ENCODE data around the gene HOXA11. TPM values are rescaled to one million over a fixed set of nuclear protein-coding genes. Genes with fewer than 3 reads are reported as not detected.

Gene HOXA11
- total RNA-seq, 2 experiments from 2014 or later, result 0.10 TPM; not detected in 1

- H3K27me3 Mint-ChIP-seq, result peaks cover 95% of the 10 kb centered on the region
- H3K27ac Mint-ChIP-seq, result no peak overlapping the region
- H3K4me1 Mint-ChIP-seq, result peaks cover 33% of the 10 kb centered on the region
- no peaks in the 10 kb centered on the region for H3K36me3 Mint-ChIP-seq
- H3K4me3 Mint-ChIP-seq, result no peak overlapping the region
- no peak for DNase-seq
- no peaks in the 10 kb centered on the region for H3K9me3 Mint-ChIP-seq
Measured at GRCh38 chr7:27191161-27191731, 6.2 kb upstream of the HOXA11 start.

DNA sequence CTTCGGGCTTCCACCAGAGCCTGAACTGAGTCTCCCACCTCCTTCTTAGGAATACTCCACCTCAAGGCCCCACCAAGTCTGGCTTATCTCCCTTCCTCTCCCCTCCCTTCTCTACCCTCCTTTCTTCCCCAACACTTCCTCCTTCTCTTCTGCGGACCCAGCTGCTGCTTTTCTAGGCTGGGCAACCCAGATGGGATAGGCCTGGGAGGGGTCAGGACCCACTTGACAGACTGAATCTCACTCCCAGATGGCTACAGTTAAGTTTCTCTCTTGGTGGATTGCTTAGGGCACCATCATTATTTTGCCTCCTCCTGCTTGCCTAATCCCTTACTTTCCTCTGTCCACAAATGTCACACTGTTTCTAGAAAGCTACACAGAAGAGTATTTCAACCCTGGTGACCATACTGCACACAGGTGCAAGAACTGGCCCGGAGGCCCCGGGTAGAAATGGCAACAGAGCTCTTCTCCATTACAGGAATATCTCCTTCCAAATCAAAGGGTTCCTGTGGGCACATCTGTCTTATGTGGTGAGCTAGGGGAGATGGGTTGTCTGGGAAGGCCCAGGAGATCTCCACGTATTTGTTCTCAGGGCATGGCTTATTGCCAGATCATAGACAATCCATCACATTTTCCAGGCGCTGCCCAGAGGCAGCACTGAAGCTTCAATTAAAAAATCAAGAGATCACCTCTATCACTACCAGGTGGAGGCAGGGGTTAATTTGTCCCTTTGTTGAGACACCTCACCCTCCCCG, 5.1 kb upstream of the HOXA11 start:
- H3K9me3 Mint-ChIP-seq, result no peaks in the 10 kb centered on the region
- H3K4me1 Mint-ChIP-seq, result peaks cover 38% of the 10 kb centered on the region
- no peaks in the 10 kb centered on the region for H3K36me3 Mint-ChIP-seq
- H3K27me3 Mint-ChIP-seq, result peaks cover 98% of the 10 kb centered on the region
- no peak for DNase-seq
- H3K4me3 Mint-ChIP-seq, result no peak overlapping the region
- no peak overlapping the region for H3K27ac Mint-ChIP-seq

DNA sequence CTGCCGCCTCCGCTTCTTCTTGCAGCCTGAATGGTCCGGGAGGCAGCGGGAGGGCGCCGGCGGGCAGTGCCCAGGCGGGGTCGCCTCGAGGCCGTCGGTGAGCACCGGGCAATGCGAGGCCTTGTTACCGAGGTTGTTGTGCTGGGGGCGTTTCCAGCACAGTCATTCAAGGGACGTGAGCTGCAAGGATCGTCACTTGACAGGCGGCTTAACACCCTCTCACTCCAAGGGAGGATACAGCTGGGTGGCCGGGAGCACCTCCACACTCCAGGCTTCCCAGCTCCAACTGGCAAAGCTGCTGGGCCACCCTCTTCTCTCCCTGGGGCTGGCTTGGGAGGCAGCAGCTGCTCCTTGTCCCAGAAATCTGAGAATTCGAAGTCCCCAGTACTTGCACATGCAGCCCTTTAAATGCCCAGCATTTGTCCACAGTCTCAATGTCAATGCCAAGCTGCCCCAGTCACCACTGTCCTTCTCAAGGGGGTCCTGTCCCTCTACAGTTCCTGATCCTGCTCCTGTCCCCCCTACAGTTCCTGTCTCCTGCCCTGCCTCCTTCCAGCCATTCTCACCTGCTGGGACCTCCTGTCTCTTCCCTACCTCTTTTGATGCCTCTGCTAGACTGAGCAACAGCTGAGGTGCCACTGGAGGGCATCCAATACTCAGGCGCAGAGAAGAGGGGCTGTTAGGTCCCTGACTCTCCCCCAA, 4.4 kb upstream of the HOXA11 start:
- Mint-ChIP-seq H3K27me3 (peaks cover 98% of the 10 kb centered on the region), H3K4me1 (peaks cover 43% of the 10 kb centered on the region), H3K27ac (no peak overlapping the region), H3K36me3 (no peaks in the 10 kb centered on the region), H3K9me3 (no peaks in the 10 kb centered on the region), H3K4me3 (peak overlapping the region; percentile 18)
- no peak for DNase-seq

DNA sequence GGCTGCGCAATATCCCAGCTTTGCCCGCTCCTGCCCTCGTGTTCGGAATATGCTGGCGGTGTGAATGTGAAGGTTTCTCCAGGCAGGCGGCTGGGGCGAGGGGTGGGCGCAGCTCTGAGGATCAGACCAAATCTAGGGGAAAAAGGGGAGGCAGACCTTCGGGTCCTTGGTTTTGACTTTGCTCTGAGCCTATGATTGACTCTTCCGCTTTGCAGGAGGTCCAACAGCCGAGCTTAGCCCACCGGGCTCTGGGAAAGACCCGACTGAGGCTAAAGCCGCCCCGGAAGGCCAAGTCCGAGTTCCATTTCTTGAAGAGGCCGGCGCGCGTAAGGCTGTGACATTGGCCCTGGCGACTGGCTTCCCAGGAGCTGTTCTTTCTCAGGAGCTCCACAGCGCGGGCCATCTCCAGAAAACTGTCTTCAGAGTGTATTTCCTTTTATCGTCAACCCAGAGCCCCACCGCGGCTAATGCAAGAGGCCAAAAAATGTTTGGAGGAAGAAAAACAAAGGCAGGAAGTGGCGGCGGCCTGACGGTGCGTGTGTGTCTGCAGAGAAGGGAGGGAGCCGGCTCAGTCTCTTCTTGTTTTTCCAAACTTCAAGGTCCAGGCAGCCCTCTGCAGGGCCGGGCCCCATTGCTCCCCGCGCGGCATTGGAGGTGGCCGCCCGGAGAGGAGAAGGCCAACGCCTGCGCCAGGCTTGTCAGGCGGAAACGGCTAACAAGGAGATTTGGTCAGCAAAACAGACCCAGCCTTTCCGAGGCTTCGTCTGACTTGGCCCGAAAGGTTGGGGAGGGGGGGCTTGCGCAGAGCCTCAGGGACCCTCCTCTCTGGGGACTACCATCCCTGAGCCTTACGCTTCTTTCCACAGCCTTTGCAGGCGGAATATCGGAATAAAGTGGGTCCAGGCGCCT, 3.6 kb upstream of the HOXA11 start:
- no peak for DNase-seq
- H3K27ac Mint-ChIP-seq, result no peak overlapping the region

GRCh38 chr7:27187475-27188385, 2.7 kb upstream of the HOXA11 start:
- no peak for DNase-seq
- peak overlapping the region; percentile 61 for H3K4me3 Mint-ChIP-seq
- H3K27ac Mint-ChIP-seq, result no peak overlapping the region
- H3K27me3 Mint-ChIP-seq, result peaks cover 98% of the 10 kb centered on the region
- peaks cover 38% of the 10 kb centered on the region for H3K4me1 Mint-ChIP-seq
- no peaks in the 10 kb centered on the region for H3K36me3 Mint-ChIP-seq
- no peaks in the 10 kb centered on the region for H3K9me3 Mint-ChIP-seq

More for the DNA sequence above, 3.6 kb upstream of the HOXA11 start:
- no peaks in the 10 kb centered on the region for H3K9me3 Mint-ChIP-seq
- H3K4me3 Mint-ChIP-seq, result peak overlapping the region; percentile 61
- H3K36me3 Mint-ChIP-seq, result no peaks in the 10 kb centered on the region
- peaks cover 41% of the 10 kb centered on the region for H3K4me1 Mint-ChIP-seq
- H3K27me3 Mint-ChIP-seq, result peaks cover 98% of the 10 kb centered on the region

DNA sequence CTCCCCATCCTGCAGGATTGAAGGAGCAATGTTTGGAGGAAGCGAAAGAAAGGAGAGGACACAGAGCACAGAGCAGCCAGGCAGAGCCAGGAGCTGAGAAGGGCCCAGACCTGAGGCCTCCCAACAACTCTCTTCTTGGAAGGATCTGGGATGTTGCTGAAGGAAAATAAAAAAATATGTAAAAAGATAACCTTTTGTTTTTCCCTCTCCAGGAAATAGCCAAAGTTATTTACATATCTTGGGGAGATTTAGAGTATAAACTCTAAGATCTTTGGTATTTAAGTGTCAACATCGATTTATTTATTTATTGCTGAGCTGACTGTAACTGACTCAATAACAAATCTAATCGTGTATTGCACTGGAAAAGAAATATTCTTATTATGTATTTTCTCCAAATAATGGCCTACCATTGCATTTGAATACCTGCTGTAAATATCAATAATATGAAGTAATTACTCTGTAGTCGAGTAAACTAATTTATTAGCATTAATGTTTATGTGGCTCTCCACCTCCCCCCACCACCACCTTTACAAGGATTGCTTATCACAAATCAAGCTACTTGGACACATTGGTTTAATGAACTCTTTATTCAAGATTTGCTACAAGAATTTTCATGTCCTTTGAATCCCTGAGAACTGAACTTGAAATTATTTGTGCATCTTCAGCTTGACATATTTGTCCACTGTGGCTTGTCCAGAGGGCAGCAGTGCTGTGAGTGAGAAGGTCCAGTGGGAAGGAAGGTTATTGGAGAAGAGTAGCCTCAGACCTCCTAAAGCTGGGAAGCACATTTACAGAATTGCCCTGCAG, 1.8 kb upstream of the HOXA11 start:
- no peaks in the 10 kb centered on the region for H3K36me3 Mint-ChIP-seq
- no peak for DNase-seq
- no peak overlapping the region for H3K4me3 Mint-ChIP-seq
- H3K4me1 Mint-ChIP-seq, result peaks cover 34% of the 10 kb centered on the region
- no peaks in the 10 kb centered on the region for H3K9me3 Mint-ChIP-seq
- no peak overlapping the region for H3K27ac Mint-ChIP-seq
- H3K27me3 Mint-ChIP-seq, result peaks cover 96% of the 10 kb centered on the region

- Mint-ChIP-seq H3K4me1 (peaks cover 31% of the 10 kb centered on the region), H3K9me3 (no peaks in the 10 kb centered on the region), H3K27ac (no peak overlapping the region), H3K4me3 (peak overlapping the region; percentile 70), H3K36me3 (no peaks in the 10 kb centered on the region), H3K27me3 (peaks cover 96% of the 10 kb centered on the region)
- DNase-seq, result no peak
Measured at GRCh38 chr7:27185854-27186667, 1.0 kb upstream of the HOXA11 start.

GRCh38 chr7:27184337-27185012, 557 bp downstream of the HOXA11 start:
- no peaks in the 10 kb centered on the region for H3K9me3 Mint-ChIP-seq
- H3K27me3 Mint-ChIP-seq, result peaks cover 91% of the 10 kb centered on the region
- peak overlapping the region; percentile 70 for H3K4me3 Mint-ChIP-seq
- H3K36me3 Mint-ChIP-seq, result peaks cover 2% of the 10 kb centered on the region
- peak overlapping the region; percentile 34 for H3K27ac Mint-ChIP-seq
- H3K4me1 Mint-ChIP-seq, result peaks cover 34% of the 10 kb centered on the region
- DNase-seq, result no peak

GRCh38 chr7:27183682-27184336, 1.2 kb downstream of the HOXA11 start:
- H3K27me3 Mint-ChIP-seq, result peaks cover 91% of the 10 kb centered on the region
- DNase-seq, result no peak
- H3K9me3 Mint-ChIP-seq, result no peaks in the 10 kb centered on the region
- peaks cover 31% of the 10 kb centered on the region for H3K4me1 Mint-ChIP-seq
- H3K4me3 Mint-ChIP-seq, result peak overlapping the region; percentile 60
- peaks cover 2% of the 10 kb centered on the region for H3K36me3 Mint-ChIP-seq
- no peak overlapping the region for H3K27ac Mint-ChIP-seq

DNA sequence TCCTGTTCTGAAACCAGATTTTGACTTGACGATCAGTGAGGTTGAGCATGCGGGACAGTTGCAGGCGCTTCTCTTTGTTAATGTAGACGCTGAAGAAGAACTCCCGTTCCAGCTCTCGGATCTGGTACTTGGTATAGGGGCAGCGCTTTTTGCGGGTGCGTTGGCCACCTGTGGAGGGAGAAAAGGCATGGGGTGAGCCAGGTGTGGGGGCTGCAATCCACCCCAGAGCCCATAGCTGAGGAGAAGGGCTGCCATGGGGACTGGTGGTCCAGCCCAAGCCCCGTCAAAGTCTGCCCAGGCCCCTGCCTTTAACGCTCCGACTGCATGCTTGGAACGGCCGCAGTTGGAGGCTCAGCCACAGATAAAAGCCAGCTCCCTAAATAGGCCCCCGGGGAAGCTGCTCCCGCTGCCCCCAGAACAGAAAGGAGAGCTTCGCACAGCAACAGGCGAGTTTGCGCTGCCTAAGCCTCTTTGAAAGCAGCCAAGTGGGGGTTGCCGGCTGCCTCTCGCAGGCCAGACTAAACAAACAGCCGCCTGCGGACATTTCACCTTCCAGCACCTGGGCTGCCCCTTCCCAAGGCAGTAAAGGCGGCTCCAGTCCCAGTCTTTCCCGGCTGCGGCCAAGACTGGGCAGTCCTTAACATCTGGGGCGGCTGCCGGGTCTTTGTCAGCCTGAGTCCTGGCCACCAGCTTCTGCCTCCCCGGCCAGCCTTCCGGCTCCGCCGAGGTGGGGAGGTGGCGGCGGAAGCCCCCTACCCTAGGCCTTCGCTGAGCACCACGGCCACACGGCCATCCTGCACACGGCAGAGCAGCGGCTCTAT, 2.0 kb downstream of the HOXA11 start:
- Mint-ChIP-seq H3K36me3 (peaks cover 2% of the 10 kb centered on the region), H3K27me3 (peaks cover 91% of the 10 kb centered on the region), H3K27ac (no peak overlapping the region), H3K9me3 (no peaks in the 10 kb centered on the region), H3K4me1 (peaks cover 24% of the 10 kb centered on the region), H3K4me3 (no peak overlapping the region)
- DNase-seq, result no peak

- DNase-seq, result no peak
- no peaks in the 10 kb centered on the region for H3K9me3 Mint-ChIP-seq
- H3K27ac Mint-ChIP-seq, result no peak overlapping the region
- H3K4me1 Mint-ChIP-seq, result peaks cover 19% of the 10 kb centered on the region
- peaks cover 91% of the 10 kb centered on the region for H3K27me3 Mint-ChIP-seq
- no peak overlapping the region for H3K4me3 Mint-ChIP-seq
- H3K36me3 Mint-ChIP-seq, result peaks cover 2% of the 10 kb centered on the region
Measured at GRCh38 chr7:27182285-27182841, 2.7 kb downstream of the HOXA11 start.
